ENCODE results near the gene RLBP1. TPM values are rescaled to one million over a fixed set of nuclear protein-coding genes. Genes with fewer than 3 reads are reported as not detected.

The RLBP1 gene
- total RNA-seq, 4 donors from 2014 or later, result not detected

DNA sequence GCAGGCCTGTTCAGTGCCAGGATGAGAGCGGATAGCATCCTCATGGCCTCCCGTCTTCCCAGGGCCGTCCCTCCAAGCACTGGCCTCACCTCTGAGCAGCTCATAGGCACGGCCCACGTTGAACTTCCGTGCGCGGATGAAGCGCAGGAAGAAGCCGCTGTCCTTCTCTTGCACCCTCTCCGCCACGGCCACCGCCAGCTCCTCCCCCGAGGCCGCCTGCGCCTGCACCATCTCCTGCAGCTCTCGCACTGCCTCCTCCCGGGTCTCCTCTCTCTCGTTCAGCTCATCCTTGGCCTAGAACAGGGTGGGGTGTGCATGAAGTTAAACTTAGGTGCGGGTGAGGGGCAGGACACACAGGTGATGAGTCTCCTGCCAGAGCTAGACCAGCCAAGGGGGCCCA is 4.3 kb downstream of the RLBP1 start:
- H3K4me3 ChIP-seq, result no peak overlapping the region
- H3K27me3 ChIP-seq, result peaks cover 0 to 8% (median 0%) of the 10 kb centered on the region in 4 donors
- 86 to 95% methylated on average over 7 to 19 of the region's 20 CpGs for WGBS, 2 donors
- intact Hi-C loops (cut with DNase I), result no loop called here
- H3K36me3 ChIP-seq, result no peaks in the 10 kb centered on the region
- no peak for DNase-seq
- no peak for TF ChIP-seq POLR2A (IDR thresholded peaks at IDR 0.05)
- TF ChIP-seq, protein P1, sequence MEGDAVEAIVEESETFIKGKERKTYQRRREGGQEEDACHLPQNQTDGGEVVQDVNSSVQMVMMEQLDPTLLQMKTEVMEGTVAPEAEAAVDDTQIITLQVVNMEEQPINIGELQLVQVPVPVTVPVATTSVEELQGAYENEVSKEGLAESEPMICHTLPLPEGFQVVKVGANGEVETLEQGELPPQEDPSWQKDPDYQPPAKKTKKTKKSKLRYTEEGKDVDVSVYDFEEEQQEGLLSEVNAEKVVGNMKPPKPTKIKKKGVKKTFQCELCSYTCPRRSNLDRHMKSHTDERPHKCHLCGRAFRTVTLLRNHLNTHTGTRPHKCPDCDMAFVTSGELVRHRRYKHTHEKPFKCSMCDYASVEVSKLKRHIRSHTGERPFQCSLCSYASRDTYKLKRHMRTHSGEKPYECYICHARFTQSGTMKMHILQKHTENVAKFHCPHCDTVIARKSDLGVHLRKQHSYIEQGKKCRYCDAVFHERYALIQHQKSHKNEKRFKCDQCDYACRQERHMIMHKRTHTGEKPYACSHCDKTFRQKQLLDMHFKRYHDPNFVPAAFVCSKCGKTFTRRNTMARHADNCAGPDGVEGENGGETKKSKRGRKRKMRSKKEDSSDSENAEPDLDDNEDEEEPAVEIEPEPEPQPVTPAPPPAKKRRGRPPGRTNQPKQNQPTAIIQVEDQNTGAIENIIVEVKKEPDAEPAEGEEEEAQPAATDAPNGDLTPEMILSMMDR (IDR thresholded peaks at IDR 0.05), result no peak
- no peak overlapping the region for H3K27ac ChIP-seq
- H3K9me3 ChIP-seq, result no peaks in the 10 kb centered on the region
- no peaks in the 10 kb centered on the region for H3K4me1 ChIP-seq

DNA sequence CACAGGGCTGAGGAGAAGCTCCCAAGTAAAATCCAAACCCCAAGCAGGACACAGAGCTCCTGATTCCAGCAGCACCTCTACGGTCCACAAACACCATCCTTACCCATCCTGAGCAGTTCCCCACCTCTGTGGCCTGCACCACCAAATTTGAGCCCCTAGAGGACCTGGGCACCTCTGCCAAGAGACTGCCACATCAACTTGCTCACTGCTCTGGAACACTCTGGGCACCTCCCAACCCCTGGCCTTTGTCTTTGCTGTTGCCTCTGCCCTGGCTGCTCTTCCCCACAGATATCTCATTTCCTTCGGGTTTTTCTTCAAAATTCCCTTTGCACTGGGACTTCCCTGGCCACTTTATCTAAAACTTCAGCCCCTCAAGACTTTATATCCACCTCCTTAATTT is 5.8 kb downstream of the RLBP1 start:
- Histone ChIP-seq H3K36me3 (no peaks in the 10 kb centered on the region), H3K4me3 (no peak overlapping the region), H3K27ac (no peak overlapping the region), H3K27me3 (peaks cover 0 to 8% (median 0%) of the 10 kb centered on the region in 4 donors), H3K4me1 (no peaks in the 10 kb centered on the region), H3K9me3 (no peaks in the 10 kb centered on the region)
- WGBS, 2 donors, result 63 to 77% methylated on average over 1 to 2 of the region's 2 CpGs
- TF ChIP-seq POLR2A (IDR thresholded peaks at IDR 0.05), result no peak
- TF ChIP-seq, protein P1 (IDR thresholded peaks at IDR 0.05), result no peak
- no peak for DNase-seq
- intact Hi-C loops (cut with DNase I), result no loop called here

DNA sequence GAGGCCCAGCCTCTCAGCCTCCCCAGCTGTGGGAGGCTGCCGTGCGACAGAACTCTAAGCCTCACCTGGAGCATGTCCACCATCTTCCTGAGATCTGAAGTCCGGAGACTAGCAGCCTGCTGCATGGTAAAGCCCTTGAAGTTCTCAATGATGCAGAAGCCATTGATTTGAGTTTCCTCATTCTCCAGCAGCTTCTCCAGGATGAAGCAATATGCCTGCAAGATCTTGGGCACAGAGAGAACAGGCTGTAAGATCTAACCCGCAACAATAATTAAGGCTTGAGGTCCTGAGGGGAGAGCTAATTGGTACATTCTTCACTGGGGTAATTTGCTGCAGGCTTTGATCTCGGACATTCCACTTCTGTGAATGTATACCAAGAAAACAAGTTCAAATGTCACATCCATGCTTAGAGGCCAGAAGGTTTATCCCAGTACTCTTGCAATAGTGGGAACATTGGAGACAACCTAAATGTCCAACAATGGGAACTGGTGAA is 9.7 kb downstream of the RLBP1 start:
- 77 to 92% methylated on average over 3 to 4 of the region's 5 CpGs for WGBS, 2 donors
- intact Hi-C loops (cut with DNase I), result no loop called here
- no peaks in the 10 kb centered on the region for H3K9me3 ChIP-seq

DNA sequence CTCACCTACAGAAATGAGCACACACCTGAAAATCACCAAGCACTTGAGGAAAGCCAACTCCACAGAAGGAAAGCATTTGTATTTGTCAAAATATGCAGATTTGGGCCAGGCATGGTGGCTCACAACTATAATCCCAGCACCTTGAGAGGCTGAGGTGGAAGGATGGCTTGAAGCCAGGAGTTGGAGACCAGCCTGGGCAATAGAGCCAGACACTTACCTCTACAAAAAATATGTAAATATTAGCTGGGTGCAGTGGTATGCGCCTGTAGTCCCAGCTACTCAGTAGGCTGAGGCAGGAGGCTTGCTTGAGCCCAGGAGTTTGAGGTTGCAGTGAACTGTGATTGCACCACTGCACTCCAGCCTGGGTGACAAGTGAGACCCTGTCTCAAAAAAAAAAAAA is 12.3 kb downstream of the RLBP1 start:
- intact Hi-C loops (cut with DNase I), result loop anchor here (10.0 kb wide), 1 partner anchor 226 kb away; no protein-coding TSS in a partner anchor
- Histone ChIP-seq H3K27ac (no peak overlapping the region), H3K9me3 (no peaks in the 10 kb centered on the region), H3K36me3 (no peaks in the 10 kb centered on the region), H3K4me1 (peaks cover 0 to 9% (median 6%) of the 10 kb centered on the region in 3 donors), H3K27me3 (no peaks in the 10 kb centered on the region), H3K4me3 (no peak overlapping the region)
- 50 to 100% methylated on average over 1 of the region's 1 CpG for WGBS, 2 donors
- TF ChIP-seq, protein P1 (IDR thresholded peaks at IDR 0.05), result no peak
- no peak for TF ChIP-seq POLR2A (IDR thresholded peaks at IDR 0.05)
- no peak for DNase-seq

More for the DNA sequence above, 9.7 kb downstream of the RLBP1 start:
- TF ChIP-seq, protein P1 (IDR thresholded peaks at IDR 0.05), result no peak
- no peak for TF ChIP-seq POLR2A (IDR thresholded peaks at IDR 0.05)
- no peak overlapping the region for H3K27ac ChIP-seq
- H3K36me3 ChIP-seq, result no peaks in the 10 kb centered on the region
- no peak for DNase-seq
- H3K27me3 ChIP-seq, result peaks cover 0 to 6% (median 0%) of the 10 kb centered on the region in 4 donors
- H3K4me1 ChIP-seq, result peaks cover 0 to 7% (median 5%) of the 10 kb centered on the region in 3 donors
- no peak overlapping the region for H3K4me3 ChIP-seq

DNA sequence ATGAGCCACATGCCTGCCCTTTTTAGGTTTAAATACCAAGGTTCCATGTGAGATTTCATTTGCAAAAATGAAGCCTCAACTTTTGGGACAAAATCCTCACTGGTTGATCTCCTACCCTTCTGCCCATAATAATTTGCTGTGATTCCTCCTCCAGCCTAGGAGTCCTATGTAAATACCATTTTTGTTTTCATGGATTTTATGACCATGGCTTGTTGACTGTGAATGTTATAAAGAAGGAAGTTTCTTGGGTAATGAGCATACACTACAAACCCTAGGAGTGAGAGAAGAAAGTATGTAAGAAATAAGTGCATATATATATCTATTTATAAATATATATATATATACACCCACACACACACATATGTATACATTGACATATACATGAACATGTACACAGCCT is 13.1 kb downstream of the RLBP1 start:
- Histone ChIP-seq H3K27me3 (no peaks in the 10 kb centered on the region), H3K36me3 (no peaks in the 10 kb centered on the region), H3K9me3 (no peaks in the 10 kb centered on the region), H3K4me3 (no peak overlapping the region), H3K27ac (no peak overlapping the region), H3K4me1 (peaks cover 0 to 9% (median 6%) of the 10 kb centered on the region in 3 donors)
- intact Hi-C loops (cut with DNase I), result loop anchor here (10.0 kb wide), 1 partner anchor 227 kb away; no protein-coding TSS in a partner anchor
- no peak for TF ChIP-seq POLR2A (IDR thresholded peaks at IDR 0.05)
- TF ChIP-seq, protein P1 (IDR thresholded peaks at IDR 0.05), result no peak
- DNase-seq, result no peak

Data from esophagus squamous epithelium (tissue), 5 donors.